SH-SY5Y (cell line): Measurements from ENCODE around the gene ACSL4.

Experiments used
- GATA2 ChIP-seq: IDR thresholded peaks from 2 replicates; pipeline ENCODE4 v1.6.1; 2011; ENCODE audit warnings: mild to moderate bottlenecking, low read depth, low read length
- GATA3 ChIP-seq: IDR thresholded peaks from 2 replicates; pipeline ENCODE4 v1.6.1; 2011; ENCODE audit warnings: low read depth, mild to moderate bottlenecking, low read length, moderate library complexity

The ACSL4 gene

DNA sequence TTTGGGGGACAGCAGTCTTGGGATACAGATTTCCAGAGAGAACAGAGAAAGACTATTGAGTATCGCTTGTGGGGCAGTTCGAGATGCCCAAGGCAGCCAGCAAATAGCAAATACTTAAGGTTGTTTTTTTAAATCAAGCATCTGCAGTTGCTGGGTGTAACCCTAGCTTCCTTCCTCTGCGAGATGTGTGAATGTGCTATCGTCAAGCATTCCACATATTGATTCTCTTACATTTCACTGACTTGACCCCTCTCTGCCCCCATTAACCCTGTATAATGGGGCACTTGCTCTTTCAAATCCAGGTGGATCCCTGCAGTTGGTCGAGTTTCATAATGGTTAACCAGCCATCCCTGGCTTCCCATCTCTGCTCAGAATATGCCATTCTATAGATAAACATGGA lies 131.6 kb downstream of the ACSL4 start:
- no peak for TF ChIP-seq GATA3
- no peak for TF ChIP-seq GATA2

DNA sequence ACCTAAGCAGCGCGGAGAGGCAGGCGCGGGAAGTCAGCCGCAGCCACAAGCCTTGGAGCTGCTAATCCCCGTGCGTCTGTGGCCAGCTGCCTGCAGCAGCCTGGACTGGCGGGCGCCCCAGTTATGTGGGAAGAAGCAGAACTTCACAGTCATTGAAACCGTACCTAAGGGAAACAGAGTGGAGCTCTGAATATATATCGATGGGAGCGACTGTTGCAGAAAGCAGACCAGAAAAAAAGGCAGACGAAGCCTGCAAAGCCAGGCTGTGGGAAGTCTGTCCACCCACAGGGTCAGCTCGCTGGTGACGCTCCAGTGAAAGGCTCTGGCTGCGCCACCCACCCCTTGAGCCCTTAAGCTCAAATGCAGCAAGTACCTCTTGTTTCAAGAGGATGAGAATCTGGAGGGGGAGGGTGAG lies 132.8 kb downstream of the ACSL4 start:
- TF ChIP-seq GATA3: no peak
- no peak for TF ChIP-seq GATA2

DNA sequence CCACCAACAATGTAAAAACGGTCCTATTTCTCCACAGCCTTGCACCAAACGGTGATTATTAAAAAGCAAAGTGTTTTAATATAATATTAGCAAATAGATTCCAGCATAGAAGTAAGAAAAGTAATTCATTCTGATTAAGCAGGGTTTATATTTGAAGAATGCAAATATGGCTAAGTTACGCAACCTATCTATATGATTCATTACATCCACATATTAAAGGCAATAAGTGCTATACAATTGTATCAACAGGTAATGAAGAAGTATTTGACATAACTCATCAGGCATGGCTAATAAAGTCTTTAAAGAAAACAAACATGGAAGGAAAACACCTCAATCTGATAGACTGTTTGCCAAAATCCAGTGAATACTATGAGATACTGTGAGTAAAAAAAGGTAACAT lies 137.0 kb downstream of the ACSL4 start:
- no peak for TF ChIP-seq GATA3
- TF ChIP-seq GATA2: no peak
